Stimulated activated naive CD8-positive, alpha-beta T cell treated with anti-CD3 and anti-CD28 coated beads, Interleukin-15, Interleukin-2, amounts not matched to agents 100 ng/mL and 50 ng/mL, for 24 hours (primary cell): Measurements from ENCODE around the gene SLC23A2.

Source experiments
- H3K27ac Mint-ChIP-seq: one replicate; pipeline ENCODE4 v1.8.0; 2021; ENCODE audit warnings: mild to moderate bottlenecking, mixed read lengths
- H3K27me3 Mint-ChIP-seq: one replicate; pipeline ENCODE4 v1.8.0; 2021; ENCODE audit warnings: mixed read lengths
- H3K36me3 Mint-ChIP-seq: one replicate; pipeline ENCODE4 v1.8.0; 2021; ENCODE audit warnings: low read depth, mixed read lengths
- H3K4me1 Mint-ChIP-seq: one replicate; pipeline ENCODE4 v1.8.0; 2021; ENCODE audit warnings: low read depth, mixed read lengths
- H3K4me3 Mint-ChIP-seq: one replicate; pipeline ENCODE4 v1.8.0; 2021; ENCODE audit warnings: mild to moderate bottlenecking, mixed read lengths
- H3K9me3 Mint-ChIP-seq: one replicate; pipeline ENCODE4 v1.8.0; 2021; ENCODE audit warnings: mixed read lengths

SLC23A2 gene

DNA sequence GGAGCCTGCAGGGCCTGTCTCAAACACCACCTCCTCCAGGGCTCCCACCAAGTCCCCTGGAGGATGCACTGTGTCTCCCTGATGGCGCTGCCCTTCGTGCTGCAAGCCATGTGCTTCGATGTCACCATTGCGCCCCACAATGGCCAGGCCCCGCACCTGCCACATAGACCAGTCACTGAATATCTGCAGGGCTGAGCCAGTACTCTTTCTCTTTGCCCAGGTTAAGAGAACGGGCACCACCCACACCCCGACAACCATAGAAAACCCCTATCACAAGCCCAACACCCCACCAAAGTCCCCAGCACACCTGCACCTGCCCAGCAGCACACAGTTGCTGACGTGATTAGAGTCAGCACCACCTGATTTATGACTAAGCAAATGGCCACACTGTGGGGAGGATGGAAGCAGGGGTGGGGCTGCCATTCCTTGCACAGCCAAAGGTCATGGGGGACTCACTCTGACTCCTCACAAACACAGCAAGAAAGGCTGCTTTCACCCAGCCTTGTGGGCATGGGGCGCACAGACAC is 104.3 kb downstream of the SLC23A2 start:
- peaks cover 39% of the 10 kb centered on the region for H3K36me3 Mint-ChIP-seq
- no peak overlapping the region for H3K27ac Mint-ChIP-seq
- H3K27me3 Mint-ChIP-seq: no peaks in the 10 kb centered on the region
- no peaks in the 10 kb centered on the region for H3K9me3 Mint-ChIP-seq
- no peak overlapping the region for H3K4me3 Mint-ChIP-seq
- H3K4me1 Mint-ChIP-seq: no peaks in the 10 kb centered on the region

DNA sequence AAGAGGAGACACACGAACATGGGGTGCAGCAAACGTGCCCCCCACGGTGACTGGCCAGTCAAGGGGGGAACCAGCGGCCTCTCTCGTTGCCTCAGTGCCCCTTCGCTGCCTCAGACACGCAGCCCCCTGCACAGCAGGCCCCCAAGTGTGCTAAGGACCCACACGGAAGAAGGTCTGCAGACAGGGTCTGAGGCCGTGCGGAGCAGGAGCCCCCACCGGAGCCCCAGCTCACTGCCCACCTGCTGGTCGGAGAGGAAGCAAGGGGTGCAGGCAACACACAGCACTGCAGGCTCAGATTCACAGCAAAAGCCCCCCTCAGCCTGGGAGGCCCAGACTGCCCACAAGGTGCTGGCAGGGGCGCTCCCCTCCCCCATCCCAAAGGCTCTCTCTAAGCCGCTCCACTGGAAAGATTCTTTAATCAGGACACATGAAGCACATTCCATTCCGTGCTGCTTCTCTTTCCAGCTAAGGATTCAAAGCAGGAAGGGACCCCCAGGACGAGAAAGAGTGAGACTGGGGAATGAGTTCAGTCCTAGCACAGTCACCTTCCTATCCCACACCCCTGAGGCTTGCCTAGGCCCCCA is 105.1 kb downstream of the SLC23A2 start:
- no peaks in the 10 kb centered on the region for H3K4me1 Mint-ChIP-seq
- no peaks in the 10 kb centered on the region for H3K27me3 Mint-ChIP-seq
- H3K9me3 Mint-ChIP-seq: no peaks in the 10 kb centered on the region
- H3K36me3 Mint-ChIP-seq: peaks cover 33% of the 10 kb centered on the region
- H3K4me3 Mint-ChIP-seq: no peak overlapping the region
- no peak overlapping the region for H3K27ac Mint-ChIP-seq

DNA sequence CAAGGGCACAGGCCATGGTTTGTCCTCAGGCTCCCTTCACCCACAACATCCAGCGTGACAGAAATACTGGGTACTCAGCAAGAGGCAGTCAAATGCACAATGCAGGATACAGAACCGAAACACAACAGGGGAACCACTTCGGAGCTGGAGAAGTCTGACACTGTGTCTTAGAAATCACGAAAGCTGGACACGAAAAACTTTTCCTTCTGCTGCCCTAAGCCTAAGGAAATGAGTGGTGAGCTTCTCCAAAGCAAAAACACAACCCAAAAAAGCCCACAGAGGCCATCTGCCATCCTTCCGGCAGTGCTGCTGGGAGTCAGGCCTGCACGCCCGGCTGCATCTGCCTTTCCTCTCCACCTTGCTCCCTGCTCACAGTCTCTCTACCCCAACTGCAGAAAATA is 106.3 kb downstream of the SLC23A2 start:
- Mint-ChIP-seq H3K27me3 (no peaks in the 10 kb centered on the region), H3K9me3 (no peaks in the 10 kb centered on the region), H3K36me3 (peaks cover 29% of the 10 kb centered on the region), H3K27ac (no peak overlapping the region), H3K4me1 (no peaks in the 10 kb centered on the region), H3K4me3 (no peak overlapping the region)

DNA sequence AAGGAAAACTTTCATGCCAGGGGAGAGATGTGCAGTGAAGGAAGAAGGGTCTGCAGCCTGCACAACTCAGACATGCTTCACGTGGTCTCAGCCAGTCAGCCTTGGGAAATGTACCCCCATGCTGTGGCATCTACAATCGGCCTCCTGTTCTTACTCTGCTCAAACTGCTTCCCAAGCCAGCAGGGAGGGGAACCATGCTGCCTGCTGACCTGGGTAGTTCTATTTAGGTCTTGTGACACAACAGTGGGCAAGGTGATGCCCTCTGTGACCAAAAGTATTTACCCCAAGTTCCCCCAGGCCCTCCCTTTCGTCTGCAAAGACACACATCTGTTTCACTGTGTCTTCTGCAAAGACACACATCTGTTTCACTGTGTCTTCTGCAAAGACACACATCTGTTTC is 106.9 kb downstream of the SLC23A2 start:
- Mint-ChIP-seq H3K4me1 (no peaks in the 10 kb centered on the region), H3K4me3 (no peak overlapping the region), H3K27ac (no peak overlapping the region), H3K9me3 (no peaks in the 10 kb centered on the region), H3K27me3 (no peaks in the 10 kb centered on the region), H3K36me3 (peaks cover 29% of the 10 kb centered on the region)

DNA sequence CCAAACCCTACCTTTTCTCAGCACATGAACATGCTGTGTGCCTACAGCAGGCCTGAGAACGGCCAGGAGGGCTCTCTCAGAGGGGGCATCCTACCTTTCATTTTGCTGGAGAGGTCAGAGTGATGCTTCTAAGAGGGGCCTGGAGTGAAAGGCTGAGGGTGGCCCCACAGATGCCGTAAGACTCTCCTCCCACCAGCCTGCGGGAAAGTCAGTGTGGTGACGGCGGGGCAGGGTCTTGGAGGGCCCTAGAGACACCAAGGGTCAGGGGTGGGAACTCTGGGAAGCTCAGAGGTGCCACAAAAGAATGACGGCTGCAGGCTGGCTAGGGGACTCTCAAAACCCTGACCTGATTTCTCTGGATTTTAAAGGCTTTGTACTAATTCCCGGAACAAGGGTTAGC is 107.6 kb downstream of the SLC23A2 start:
- H3K27me3 Mint-ChIP-seq: no peaks in the 10 kb centered on the region
- no peaks in the 10 kb centered on the region for H3K9me3 Mint-ChIP-seq
- peaks cover 26% of the 10 kb centered on the region for H3K36me3 Mint-ChIP-seq
- H3K4me1 Mint-ChIP-seq: no peaks in the 10 kb centered on the region
- H3K27ac Mint-ChIP-seq: no peak overlapping the region
- no peak overlapping the region for H3K4me3 Mint-ChIP-seq

DNA sequence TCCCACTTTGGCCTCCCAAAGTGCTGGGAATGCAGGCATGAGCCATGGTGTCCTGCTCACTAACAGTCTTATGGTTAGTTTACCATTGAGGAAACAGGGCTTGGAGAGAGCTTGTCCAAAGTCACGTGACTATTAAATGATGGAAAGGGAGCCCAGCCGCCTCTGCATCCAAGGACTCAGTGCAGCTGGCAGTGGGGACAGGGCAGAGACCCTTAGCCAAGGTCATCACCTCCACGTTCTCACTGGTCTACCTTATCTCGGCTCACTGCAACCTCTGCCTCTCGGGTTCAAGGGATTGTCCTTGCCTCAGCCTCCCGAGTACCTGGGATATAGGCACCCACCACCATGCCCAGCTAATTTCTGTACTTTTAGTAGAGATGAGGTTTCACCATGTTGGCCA is 109.3 kb downstream of the SLC23A2 start:
- Mint-ChIP-seq H3K9me3 (no peaks in the 10 kb centered on the region), H3K27me3 (no peaks in the 10 kb centered on the region), H3K4me3 (no peak overlapping the region), H3K36me3 (peaks cover 25% of the 10 kb centered on the region), H3K27ac (no peak overlapping the region), H3K4me1 (no peaks in the 10 kb centered on the region)

DNA sequence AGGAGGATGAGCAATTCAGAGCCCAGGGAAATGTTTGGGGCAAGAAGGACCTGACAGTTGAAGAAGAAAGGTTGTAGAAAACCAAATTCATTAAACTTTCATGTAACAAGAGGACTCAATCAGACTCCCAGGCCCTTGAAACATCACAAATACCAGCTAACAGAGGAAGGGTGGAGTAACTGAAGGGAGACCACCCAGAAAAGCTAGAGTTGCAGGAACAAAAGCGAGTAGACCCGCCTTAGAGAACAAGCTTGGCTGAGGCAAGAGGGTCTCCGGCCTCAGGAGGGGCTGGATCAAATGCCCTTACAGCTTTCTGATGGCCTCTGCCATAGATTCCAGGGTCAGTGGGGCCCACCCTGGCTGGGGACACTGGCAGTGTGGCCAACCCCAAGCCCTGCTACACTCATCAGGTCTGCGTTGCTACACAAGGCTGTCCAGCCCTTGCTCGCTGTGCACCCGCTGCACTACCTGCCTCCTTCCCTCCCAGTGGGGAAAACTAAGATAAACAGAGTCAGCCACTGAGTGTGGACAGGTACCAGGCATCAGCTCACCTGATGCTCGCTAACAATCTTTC is 110.0 kb downstream of the SLC23A2 start:
- Mint-ChIP-seq H3K4me1 (no peaks in the 10 kb centered on the region), H3K4me3 (no peak overlapping the region), H3K27ac (no peak overlapping the region), H3K36me3 (peaks cover 25% of the 10 kb centered on the region), H3K27me3 (no peaks in the 10 kb centered on the region), H3K9me3 (no peaks in the 10 kb centered on the region)

DNA sequence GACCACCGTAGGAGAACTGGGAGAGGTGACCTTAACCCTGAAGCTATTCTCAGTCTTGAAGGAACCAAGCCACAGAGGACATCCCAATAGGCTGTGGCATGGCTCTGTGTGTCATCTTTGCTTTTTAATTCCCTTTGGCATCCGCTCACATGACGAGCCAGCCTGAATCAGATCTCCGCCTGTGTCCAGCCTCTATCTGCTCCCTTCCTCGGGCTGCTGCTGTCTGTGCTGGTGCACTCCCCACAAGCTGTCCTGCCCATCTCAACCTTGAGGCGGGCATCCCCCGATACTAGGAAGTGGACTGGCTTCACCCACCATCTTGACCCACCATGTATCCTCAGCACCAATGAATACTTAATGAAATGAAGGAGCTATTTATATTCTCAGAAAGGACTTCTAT is 111.9 kb downstream of the SLC23A2 start:
- H3K9me3 Mint-ChIP-seq: no peaks in the 10 kb centered on the region
- no peaks in the 10 kb centered on the region for H3K27me3 Mint-ChIP-seq
- no peak overlapping the region for H3K27ac Mint-ChIP-seq
- no peaks in the 10 kb centered on the region for H3K4me1 Mint-ChIP-seq
- no peak overlapping the region for H3K4me3 Mint-ChIP-seq
- H3K36me3 Mint-ChIP-seq: peaks cover 34% of the 10 kb centered on the region

DNA sequence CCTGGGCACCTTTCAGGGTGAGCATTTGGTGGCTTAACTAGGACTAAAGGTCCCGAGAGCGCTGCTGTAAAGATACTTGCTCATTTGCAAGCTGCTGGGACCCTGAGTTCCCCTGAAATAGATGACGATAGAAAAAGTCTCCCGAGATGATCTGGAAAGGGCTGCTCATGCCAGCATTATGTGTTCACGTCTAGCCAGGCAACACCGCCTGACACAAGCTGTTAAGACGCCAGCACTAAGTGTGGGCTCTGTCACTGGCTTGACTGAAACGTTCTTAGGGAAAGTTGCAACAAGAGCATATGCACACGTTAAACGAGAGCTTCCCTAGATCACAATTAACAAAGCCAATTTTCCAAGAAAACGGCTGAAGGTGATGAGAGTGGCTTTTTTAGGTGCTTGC is 113.7 kb downstream of the SLC23A2 start:
- H3K9me3 Mint-ChIP-seq: no peaks in the 10 kb centered on the region
- H3K27me3 Mint-ChIP-seq: no peaks in the 10 kb centered on the region
- H3K36me3 Mint-ChIP-seq: peaks cover 46% of the 10 kb centered on the region
- no peak overlapping the region for H3K27ac Mint-ChIP-seq
- H3K4me3 Mint-ChIP-seq: no peak overlapping the region
- H3K4me1 Mint-ChIP-seq: no peaks in the 10 kb centered on the region

DNA sequence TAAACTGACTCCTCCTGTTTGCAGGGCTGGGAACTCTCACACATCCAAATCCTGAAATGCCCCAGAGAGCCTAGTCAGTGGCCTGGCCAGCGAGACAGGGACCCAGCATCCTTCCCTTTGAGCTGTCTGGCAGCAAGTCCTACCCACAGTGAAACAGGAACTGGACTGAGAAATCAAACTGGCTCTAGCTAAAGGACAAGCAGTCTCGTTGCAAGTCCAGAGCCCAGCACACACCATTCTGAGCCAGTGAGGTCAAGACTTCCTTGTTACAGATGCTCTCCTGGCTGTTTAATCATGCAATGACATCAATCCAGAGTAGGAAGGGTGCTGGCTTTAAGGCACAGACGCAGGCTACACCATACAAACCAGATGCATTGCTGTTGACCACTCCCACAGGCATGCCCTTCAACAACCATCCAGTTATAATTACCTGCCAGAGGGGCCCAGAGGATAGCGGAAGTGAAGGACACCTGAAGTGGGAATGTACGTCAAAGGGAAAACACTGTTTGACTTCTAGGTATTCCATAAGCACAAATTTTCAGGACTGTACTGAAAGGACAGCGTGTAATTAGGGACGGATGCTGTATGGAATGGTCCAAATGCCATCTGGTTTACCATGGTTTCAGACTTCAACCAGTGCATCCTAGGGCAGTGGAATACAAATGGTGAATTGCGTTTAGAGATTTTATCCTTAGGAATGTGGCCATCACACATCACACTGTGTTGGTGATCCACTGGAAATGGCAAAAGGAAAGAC is 114.4 kb downstream of the SLC23A2 start:
- H3K9me3 Mint-ChIP-seq: no peaks in the 10 kb centered on the region
- H3K27ac Mint-ChIP-seq: no peak overlapping the region
- peaks cover 46% of the 10 kb centered on the region for H3K36me3 Mint-ChIP-seq
- H3K4me3 Mint-ChIP-seq: no peak overlapping the region
- H3K27me3 Mint-ChIP-seq: no peaks in the 10 kb centered on the region
- no peaks in the 10 kb centered on the region for H3K4me1 Mint-ChIP-seq

DNA sequence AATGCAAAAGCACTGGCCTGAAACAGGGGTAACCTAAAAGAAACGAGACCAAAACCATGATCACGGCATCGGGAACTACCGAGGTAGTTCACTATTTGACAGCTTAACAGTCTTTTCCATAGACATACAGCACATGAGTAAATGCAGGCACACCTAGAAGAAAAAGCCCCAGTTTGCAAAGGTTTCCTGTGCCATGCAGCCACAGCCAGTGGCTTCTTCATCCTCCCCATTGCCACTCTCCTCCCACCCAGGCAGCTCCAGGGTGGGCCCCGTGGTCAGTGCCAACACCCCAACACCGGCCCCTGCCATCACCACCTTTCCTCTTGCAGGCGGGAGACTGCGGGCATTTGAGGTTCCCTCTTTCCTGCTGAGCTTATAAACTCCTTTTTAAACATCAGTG is 115.4 kb downstream of the SLC23A2 start:
- Mint-ChIP-seq H3K36me3 (peaks cover 51% of the 10 kb centered on the region), H3K4me3 (no peak overlapping the region), H3K9me3 (no peaks in the 10 kb centered on the region), H3K27ac (no peak overlapping the region), H3K27me3 (no peaks in the 10 kb centered on the region), H3K4me1 (no peaks in the 10 kb centered on the region)

DNA sequence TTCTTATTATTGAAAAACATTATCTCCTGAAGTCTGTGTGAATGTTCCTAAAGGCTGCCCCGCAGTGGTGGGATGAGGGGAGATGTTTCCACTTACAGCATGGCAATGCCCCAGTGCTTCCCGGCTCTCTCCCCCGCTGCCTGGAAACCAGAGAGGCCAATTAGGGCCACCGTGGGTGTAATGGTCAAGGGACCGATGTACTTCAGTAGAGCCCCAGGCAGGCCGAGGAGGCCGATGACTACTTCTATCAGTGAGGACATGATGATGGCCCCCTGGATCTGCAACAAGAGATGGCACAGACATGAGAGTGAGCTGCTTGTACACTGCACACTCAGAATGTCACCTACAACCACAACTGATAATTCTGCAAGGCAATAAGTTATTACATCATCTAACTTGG is 117.8 kb downstream of the SLC23A2 start:
- Mint-ChIP-seq H3K27ac (no peak overlapping the region), H3K4me1 (no peaks in the 10 kb centered on the region), H3K9me3 (no peaks in the 10 kb centered on the region), H3K4me3 (no peak overlapping the region), H3K36me3 (peaks cover 56% of the 10 kb centered on the region), H3K27me3 (no peaks in the 10 kb centered on the region)

DNA sequence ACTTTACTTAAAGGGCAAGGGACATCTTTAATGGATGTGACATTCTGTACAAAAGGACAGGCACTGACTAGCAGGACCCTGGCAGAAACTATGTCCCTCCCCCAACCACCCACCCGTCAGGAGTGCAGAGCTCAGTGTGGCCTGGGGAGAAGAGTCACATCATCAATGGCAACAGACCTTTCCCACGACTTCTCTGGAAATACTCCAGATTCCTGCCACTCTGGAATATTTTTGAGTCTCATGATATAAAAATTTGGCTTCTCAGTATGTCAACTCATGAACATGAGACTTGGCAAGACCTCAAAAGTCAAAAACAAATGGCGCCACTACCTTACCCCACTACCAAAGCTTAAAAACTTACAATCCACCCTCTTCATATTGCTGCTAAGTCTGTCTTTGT is 118.3 kb downstream of the SLC23A2 start:
- Mint-ChIP-seq H3K27ac (no peak overlapping the region), H3K36me3 (peaks cover 58% of the 10 kb centered on the region), H3K4me3 (no peak overlapping the region), H3K9me3 (no peaks in the 10 kb centered on the region), H3K4me1 (no peaks in the 10 kb centered on the region), H3K27me3 (no peaks in the 10 kb centered on the region)

DNA sequence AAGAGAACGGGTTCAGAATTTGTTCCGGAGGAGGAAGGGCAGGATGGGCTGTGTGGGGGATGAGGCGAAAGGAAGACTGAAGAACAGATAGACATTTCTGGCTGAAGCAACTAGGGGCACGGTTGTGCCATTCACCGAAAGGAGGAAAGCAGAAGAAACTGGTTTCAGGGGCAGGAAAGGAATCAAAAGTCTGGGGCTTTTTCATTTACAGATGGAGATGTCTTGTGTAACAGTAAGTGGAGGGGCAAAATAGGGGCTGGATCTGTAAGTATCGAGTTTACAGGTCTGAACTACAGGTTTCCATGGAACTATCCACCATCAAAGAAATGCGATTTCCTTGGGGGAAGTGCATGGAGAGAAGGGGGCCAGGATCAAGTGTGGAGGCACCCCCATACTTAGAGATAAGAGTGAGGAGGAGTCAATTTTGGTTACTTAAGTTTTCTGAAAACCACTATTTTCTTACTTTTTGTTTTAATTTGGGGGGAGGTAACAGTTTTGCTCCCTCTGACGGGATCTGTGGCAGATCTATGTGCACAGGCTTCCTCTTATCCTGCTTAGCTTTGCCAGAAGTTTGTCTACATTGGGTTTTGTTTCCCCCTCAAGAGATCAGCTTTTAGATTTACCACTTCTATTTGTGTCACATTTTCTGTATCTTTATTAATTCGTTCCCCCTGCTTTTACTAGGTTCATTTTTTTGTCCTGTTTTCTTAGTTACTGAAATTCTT is 120.1 kb downstream of the SLC23A2 start:
- Mint-ChIP-seq H3K27ac (no peak overlapping the region), H3K9me3 (no peaks in the 10 kb centered on the region), H3K27me3 (no peaks in the 10 kb centered on the region), H3K4me1 (no peaks in the 10 kb centered on the region), H3K4me3 (no peak overlapping the region), H3K36me3 (peaks cover 61% of the 10 kb centered on the region)

DNA sequence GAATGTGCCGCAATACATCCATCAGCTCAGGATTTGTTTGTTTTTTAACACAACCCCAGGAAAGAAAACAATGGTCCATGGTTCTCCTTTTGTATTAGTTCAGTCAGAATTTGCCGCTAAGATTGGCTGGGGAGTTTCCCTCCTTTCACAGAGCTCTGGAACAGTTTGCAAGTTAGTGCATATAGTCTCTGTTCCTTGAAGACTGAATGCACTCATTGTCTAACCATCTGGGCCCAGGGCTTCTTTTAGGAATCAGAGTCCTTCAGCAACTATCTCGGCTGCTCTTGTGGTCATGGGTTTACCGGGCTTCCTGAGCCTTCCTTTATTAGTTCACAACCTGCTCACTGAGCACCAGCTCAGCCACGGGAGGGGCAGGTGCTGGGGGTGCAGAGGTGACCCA is 121.3 kb downstream of the SLC23A2 start:
- Mint-ChIP-seq H3K9me3 (no peaks in the 10 kb centered on the region), H3K36me3 (peaks cover 58% of the 10 kb centered on the region), H3K4me1 (no peaks in the 10 kb centered on the region)

More for the DNA sequence above, 121.3 kb downstream of the SLC23A2 start:
- Mint-ChIP-seq H3K27ac (no peak overlapping the region), H3K27me3 (no peaks in the 10 kb centered on the region), H3K4me3 (no peak overlapping the region)
